IPS-20b (cell line): ENCODE results near the gene G2E3.
"Not testable (repeated sequence)": the region's sequence is repeated elsewhere in the genome, so short reads cannot be mapped to it uniquely, and the experiment has no call there.

Source experiments
- H3K27ac ChIP-seq: one replicate; pipeline ENCODE4 v1.5.1; 2013; ENCODE audit warnings: low read length
- H3K27me3 ChIP-seq: 2 replicates; pipeline ENCODE4 v1.6.1; 2013; ENCODE audit warnings: mild to moderate bottlenecking, low read length, inconsistent platforms; ENCODE audit not compliant: insufficient read depth
- H3K36me3 ChIP-seq: 2 replicates; pipeline ENCODE4 v1.6.1; 2013; ENCODE audit warnings: low read depth, mild to moderate bottlenecking, inconsistent platforms, low read length, moderate library complexity; ENCODE audit not compliant: insufficient read depth
- H3K4me1 ChIP-seq: 2 replicates; pipeline ENCODE4 v1.6.1; 2013; ENCODE audit warnings: mild to moderate bottlenecking, control low read depth, inconsistent platforms, low read length, moderate library complexity; ENCODE audit not compliant: insufficient read depth
- H3K4me3 ChIP-seq: 2 replicates; pipeline ENCODE4 v1.5.1; 2013; ENCODE audit warnings: mild to moderate bottlenecking, low read length, inconsistent platforms
- H3K9ac ChIP-seq: 2 replicates; pipeline ENCODE4 v1.6.1; 2013; ENCODE audit warnings: low read depth, mild to moderate bottlenecking, inconsistent platforms, low read length, moderate library complexity
- H3K9me3 ChIP-seq: 2 replicates; pipeline ENCODE4 v1.6.1; 2013; ENCODE audit warnings: mild to moderate bottlenecking, low read depth, low read length, inconsistent platforms; ENCODE audit not compliant: insufficient read depth

Gene G2E3

DNA sequence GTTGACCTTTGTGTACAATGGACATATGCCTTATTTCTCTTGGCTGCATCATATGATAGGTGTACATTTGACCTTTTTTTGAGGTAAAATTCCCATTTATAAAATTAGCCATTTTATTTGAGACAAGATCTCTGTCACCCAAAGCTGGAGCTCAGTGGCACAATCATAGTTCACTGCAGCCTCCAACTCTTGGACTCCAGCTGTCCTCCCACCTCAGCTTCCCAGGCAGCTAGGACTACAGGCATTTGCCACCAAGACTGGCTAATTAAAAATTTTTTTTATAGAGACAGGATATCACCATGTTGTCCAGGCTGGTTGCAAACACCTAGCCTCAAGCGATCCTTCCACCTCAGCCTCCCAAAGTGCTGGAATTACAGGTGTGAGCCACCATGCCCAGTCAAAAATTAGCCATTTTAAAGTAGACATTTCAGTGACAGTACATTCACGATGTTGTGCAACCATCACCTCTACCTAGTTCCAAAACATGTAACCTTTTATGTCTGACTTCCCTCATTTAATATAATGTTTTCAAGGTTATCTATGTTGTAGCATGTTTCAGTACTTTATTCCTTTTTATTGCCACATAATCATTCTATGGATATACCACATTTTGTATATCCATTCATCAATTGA is 5.4 kb downstream of the G2E3 start:
- H3K9ac ChIP-seq = no peak overlapping the region
- peaks cover 9% of the 10 kb centered on the region; the same call in 1 of the 2 replicates for H3K36me3 ChIP-seq
- H3K9me3 ChIP-seq = no peaks in the 10 kb centered on the region
- no peaks in the 10 kb centered on the region for H3K27me3 ChIP-seq
- H3K4me3 ChIP-seq = no peak overlapping the region
- H3K4me1 ChIP-seq = peaks cover 20% of the 10 kb centered on the region
- H3K27ac ChIP-seq = no peak overlapping the region

DNA sequence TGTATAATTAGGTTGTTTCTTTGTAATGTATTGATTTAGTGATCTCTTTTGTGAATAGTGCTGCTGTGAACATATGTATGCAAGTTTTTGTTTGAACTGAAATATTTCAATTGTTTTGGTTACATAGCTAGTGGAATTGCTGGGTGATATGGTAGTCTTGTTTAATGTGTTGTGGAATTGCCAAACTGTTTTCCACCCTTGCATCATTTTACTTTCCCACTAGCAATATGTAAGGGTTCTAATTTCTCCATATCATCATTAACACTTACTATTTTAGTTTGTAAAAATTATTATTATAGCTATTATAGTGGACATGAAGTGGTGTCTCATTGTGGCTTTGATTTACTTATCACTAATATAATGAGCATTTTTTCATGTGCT is 5.9 kb downstream of the G2E3 start:
- Histone ChIP-seq H3K4me1 (peaks cover 25% of the 10 kb centered on the region), H3K27me3 (no peaks in the 10 kb centered on the region), H3K36me3 (peaks cover 9% of the 10 kb centered on the region; the same call in 1 of the 2 replicates), H3K9me3 (no peaks in the 10 kb centered on the region), H3K9ac (no peak overlapping the region), H3K27ac (no peak overlapping the region), H3K4me3 (no peak overlapping the region)

DNA sequence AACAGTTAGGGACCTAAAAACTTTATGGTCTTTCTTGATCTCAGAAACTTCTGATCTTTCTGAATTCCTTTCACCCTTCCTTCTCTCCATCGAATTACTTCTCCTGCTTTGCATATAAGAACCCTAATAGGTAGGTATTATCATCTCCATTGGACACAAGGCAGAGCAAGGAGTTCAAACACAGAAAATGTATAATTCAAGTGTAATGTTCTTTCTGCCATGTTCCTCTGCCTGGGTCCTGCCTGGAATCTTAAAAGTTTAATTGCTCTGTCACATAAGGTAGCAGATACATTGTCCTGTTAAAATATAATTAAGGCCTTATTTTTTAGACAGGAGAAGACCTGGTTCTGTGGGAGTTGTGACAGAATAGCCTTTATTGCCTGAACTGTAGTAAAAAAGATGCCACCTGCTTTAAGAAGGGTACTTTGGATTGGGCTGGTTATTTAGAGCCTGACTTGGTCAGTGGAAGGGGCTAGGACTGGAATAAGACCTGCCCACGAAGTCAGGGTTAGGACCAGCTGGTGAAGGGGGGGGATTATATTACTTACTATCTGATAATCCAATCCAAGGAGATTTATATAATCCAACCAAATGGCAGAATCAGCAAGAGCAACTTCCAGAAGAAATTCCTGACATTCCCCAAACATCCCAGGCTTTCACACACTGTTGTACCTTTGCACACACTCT is 10.4 kb downstream of the G2E3 start:
- Histone ChIP-seq H3K36me3 (no peaks in the 10 kb centered on the region), H3K4me1 (peaks cover 36% of the 10 kb centered on the region), H3K27me3 (no peaks in the 10 kb centered on the region), H3K9ac (peak overlapping the region; percentile 19; the same call in 1 of the 2 replicates), H3K27ac (no peak overlapping the region), H3K9me3 (no peaks in the 10 kb centered on the region), H3K4me3 (no peak overlapping the region)

DNA sequence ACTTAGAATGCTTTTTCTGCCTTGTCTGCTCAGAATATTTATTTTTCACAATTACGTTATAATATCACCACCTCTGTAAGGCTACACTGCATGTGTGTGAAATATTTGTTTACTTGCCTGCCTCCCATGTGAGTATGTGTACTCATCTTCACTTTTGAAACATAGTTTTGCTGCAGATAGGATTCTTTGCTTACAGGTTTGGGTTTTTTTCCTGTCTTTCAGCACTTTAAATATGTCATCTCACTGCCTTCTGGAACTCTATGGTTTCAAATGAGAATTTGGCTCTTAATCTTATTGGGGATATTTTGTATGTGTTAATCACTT is 10.9 kb downstream of the G2E3 start:
- Histone ChIP-seq H3K9me3 (no peaks in the 10 kb centered on the region), H3K36me3 (no peaks in the 10 kb centered on the region), H3K4me3 (no peak overlapping the region), H3K27me3 (no peaks in the 10 kb centered on the region), H3K27ac (no peak overlapping the region), H3K9ac (peak overlapping the region; percentile 19; the same call in 1 of the 2 replicates), H3K4me1 (peaks cover 41% of the 10 kb centered on the region)

DNA sequence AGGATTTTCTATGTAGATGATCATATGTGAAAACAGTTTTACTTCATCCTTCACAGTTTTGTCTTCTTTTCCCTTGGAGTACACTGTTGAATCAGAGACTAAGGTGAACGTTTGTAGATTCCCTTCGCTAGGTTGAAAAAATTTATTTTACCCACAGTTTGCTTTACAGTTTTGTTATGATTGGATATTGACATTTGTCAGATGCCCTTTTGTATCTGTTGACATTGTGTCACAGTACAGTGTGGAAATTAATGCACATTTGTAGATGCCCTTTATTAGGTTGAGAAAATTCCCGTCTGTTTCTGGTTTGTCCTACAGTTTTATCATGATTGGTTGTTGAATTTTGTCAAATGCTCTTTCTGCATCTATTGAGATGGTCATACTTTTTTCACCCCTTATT is 13.3 kb downstream of the G2E3 start:
- no peak overlapping the region for H3K27ac ChIP-seq
- H3K4me3 ChIP-seq = no peak overlapping the region
- peaks cover 48% of the 10 kb centered on the region for H3K4me1 ChIP-seq
- H3K27me3 ChIP-seq = no peaks in the 10 kb centered on the region
- H3K9me3 ChIP-seq = no peaks in the 10 kb centered on the region
- no peak overlapping the region for H3K9ac ChIP-seq
- H3K36me3 ChIP-seq = no peaks in the 10 kb centered on the region

DNA sequence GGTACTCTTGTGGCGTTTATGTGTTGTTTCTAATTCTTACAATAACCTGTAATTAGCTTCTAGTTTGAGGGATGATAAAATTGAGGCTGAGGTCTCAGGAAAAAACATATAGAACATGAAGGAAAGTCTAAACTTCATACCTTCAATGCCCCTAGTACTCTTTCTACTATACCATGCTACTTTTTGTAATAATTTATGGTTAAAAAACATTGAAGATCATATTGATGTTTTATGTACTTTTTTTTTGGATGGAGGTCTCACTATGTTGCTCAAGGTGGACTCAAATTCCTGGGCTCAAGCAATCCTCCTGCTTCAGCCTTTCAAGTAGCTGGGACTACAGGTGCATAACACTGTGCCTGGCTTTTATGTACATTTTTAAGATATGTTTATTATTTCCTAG is 13.8 kb downstream of the G2E3 start:
- Histone ChIP-seq H3K27ac (no peak overlapping the region), H3K4me1 (peaks cover 50% of the 10 kb centered on the region), H3K9me3 (no peaks in the 10 kb centered on the region), H3K9ac (no peak overlapping the region), H3K4me3 (no peak overlapping the region), H3K27me3 (no peaks in the 10 kb centered on the region), H3K36me3 (no peaks in the 10 kb centered on the region)

DNA sequence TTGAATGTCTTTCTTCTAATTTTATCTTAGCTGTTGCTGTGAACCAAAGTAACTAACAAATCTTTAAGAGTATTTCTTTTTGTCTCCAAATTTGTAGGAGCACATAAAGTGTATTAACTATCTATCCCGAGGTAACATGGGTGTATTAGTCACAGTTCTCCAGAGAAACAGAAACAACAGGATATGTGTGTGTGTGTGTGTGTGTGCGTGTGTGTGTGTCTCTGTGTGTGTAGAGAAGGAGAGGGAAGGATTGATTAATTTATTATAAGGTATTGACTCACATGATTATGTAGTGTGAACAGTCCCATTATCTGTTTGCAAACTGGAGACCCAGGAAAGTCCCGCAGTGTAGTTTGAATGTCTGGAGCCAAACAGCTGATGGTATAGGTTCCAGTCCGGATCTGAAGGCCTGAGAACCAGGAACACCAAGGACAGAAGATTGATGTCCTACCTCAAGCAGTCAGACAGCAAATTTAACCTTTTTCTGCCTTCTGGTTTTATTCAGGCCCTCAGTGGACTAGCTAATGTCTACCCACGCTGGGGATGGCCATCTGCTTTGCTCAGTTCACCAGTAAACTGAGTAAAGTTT is 14.4 kb downstream of the G2E3 start:
- H3K36me3 ChIP-seq = no peaks in the 10 kb centered on the region
- no peak overlapping the region for H3K4me3 ChIP-seq
- no peaks in the 10 kb centered on the region for H3K9me3 ChIP-seq
- H3K9ac ChIP-seq = no peak overlapping the region
- no peaks in the 10 kb centered on the region for H3K27me3 ChIP-seq
- no peak overlapping the region for H3K27ac ChIP-seq
- H3K4me1 ChIP-seq = peaks cover 48% of the 10 kb centered on the region

DNA sequence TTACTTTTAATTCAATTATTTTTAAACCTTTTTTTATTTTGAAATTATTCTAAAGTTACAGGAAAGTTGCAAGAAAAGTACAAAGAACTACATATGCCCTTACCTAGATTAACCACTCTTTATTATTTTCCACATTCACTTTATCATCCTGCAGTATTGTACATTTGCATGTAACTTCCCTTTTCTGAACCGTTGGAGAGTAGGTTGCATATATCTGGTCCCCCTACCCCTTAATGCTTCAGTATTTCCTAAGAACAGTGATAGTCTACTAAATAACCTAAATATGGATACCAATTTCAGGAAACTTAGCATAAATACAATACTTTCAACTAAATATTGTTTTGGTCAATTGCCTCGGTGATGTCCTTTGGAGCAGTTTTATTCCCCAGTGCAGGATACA is 15.0 kb downstream of the G2E3 start:
- no peaks in the 10 kb centered on the region for H3K27me3 ChIP-seq
- H3K4me1 ChIP-seq = peaks cover 42% of the 10 kb centered on the region
- no peak overlapping the region for H3K4me3 ChIP-seq
- H3K9me3 ChIP-seq = no peaks in the 10 kb centered on the region
- no peaks in the 10 kb centered on the region for H3K36me3 ChIP-seq
- H3K27ac ChIP-seq = no peak overlapping the region
- no peak overlapping the region for H3K9ac ChIP-seq

DNA sequence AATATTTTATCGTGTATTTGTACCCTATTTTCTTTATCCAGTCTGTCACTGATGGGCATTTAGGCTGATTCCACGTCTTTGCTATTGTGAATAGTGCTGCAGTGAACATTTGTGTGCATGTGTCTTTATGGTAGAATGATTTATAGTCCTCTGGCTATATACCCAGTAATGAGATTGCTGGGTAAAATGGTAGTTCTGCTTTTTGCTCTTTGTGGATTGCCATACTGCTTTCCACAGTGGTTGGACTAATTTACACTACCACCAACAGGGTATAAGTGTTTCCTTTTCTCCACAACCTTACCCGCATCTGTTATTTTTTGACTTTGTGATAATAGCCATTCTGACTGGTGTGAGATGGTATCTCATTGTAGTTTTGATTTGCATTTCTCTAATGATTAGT is 15.8 kb downstream of the G2E3 start:
- H3K36me3 ChIP-seq, H3K9ac ChIP-seq, H3K27me3 ChIP-seq, H3K9me3 ChIP-seq, H3K4me3 ChIP-seq, H3K27ac ChIP-seq: not testable (repeated sequence)
- peaks cover 34% of the 10 kb centered on the region for H3K4me1 ChIP-seq

DNA sequence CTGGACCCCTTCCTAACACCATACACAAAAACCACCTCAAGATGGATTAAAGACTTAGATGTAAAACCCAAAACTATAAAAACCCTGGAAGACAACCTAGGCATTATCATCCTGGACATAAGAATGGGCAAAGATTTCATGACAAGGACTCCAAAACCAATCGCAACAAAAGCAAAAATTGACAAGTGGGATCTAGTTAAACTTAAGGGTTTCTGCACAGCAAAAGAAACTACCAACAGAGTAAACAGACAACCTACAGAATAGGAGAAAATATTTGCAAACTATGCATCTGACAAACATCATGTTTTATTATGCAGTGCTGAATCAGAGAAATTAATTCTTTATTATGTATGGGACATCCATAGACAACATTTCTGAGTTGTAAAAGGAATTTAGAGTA is 17.4 kb downstream of the G2E3 start:
- not testable (repeated sequence) for H3K9ac ChIP-seq, H3K4me3 ChIP-seq, H3K9me3 ChIP-seq, H3K27ac ChIP-seq, H3K36me3 ChIP-seq, H3K27me3 ChIP-seq
- H3K4me1 ChIP-seq = peaks cover 22% of the 10 kb centered on the region

DNA sequence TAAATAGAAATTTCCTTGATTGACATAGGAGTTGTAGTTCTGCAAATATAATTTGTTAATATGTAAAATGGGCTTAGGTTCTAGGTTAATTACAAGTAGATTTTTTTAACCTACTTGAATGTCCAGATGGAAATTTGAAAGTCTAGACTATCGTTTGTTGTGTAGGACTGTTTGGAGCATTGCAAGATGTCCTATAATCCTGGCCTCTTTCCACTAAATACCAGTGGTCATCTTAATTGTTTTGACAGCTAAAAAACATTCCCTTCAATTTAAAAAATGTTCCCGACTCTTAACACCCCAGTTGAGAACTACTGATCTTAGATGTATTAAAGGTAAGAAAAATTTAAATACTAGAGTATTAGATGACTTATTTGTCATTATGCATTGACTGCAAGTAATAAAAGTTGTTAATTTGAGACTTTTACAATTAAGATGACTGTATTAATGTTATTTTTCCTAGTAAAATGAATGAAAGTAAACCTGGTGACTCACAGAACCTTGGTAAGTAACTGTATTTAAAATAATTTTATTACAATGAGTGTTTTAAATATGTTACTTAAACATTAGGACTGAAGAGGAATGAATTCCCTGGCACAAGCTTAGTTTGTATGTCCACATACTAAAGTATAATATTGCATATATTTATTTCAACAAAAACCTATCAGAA is 21.8 kb downstream of the G2E3 start:
- peaks cover 29% of the 10 kb centered on the region for H3K36me3 ChIP-seq
- H3K27ac ChIP-seq = no peak overlapping the region
- no peaks in the 10 kb centered on the region for H3K27me3 ChIP-seq
- peaks cover 5% of the 10 kb centered on the region for H3K4me1 ChIP-seq
- H3K4me3 ChIP-seq = no peak overlapping the region
- H3K9ac ChIP-seq = no peak overlapping the region
- peaks cover 22% of the 10 kb centered on the region; the same call in 1 of the 2 replicates for H3K9me3 ChIP-seq

DNA sequence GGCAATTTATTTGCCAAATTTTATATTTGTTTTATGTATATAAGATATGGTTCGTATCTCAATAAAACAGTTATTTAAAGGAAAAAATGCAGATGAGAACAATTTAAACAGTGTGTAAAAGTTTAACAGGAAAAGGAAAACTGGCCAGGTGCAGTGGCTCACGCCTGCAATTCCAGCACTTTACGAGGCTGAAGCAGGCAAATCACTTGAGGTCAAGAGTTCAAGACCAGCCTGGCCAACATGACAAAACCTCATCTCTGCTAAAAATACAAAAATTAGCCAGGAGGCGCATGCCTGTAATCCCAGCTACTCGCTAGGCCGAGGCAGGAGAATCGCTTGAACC is 22.3 kb downstream of the G2E3 start:
- Histone ChIP-seq H3K27ac (no peak overlapping the region), H3K4me3 (no peak overlapping the region), H3K4me1 (peaks cover 5% of the 10 kb centered on the region), H3K27me3 (no peaks in the 10 kb centered on the region), H3K9me3 (peaks cover 22% of the 10 kb centered on the region; the same call in 1 of the 2 replicates), H3K36me3 (peaks cover 33% of the 10 kb centered on the region), H3K9ac (no peak overlapping the region)
